HepG2 (cell line): ENCODE measurements around the gene CARHSP1. TPM values are rescaled to one million over a fixed set of nuclear protein-coding genes. Genes with fewer than 3 reads are reported as not detected.

Experiments used
- ATAC-seq: fragments of 200-7000 bp; cut with Tn5 transposase; 3 replicates; pipeline ENCODE4 v1.9.1; 2020; ENCODE audit warnings: mild to moderate bottlenecking, moderate library complexity
- BruUV-seq: library from RNA; stranded (reverse); fragments of 400-500 nt; replicated peaks from 2 replicates; lab custom pipeline; 2021; lab: Mats Ljungman, UMichigan
- CTCF ChIA-PET: fragments of 300-600 bp; formaldehyde crosslinking; extraction: SDS; loops from one replicate; lab custom pipeline; 2021; ENCODE audit warnings: low total read pairs, inconsistent platforms, low intra/inter-chr PET ratio; lab: Yijun Ruan, JAX
- POLR2A ChIA-PET: fragments of 350-600 bp; sonication (Branson Sonifier 250); formaldehyde crosslinking; loops from one replicate; lab custom pipeline; 2020; ENCODE audit warnings: antibody characterized with exemption, inconsistent platforms; lab: Yijun Ruan, JAX
- DNase-seq: peaks from one replicate; pipeline ENCODE4 v3.0.0-alpha.2; 2015; ENCODE audit warnings: low spot score
- FAIRE-seq: peaks from 3 replicates; lab custom pipeline; 2011; peaks lifted over from hg19 to GRCh38; lab: Jason Lieb, UNC
- H2AFZ ChIP-seq: one replicate; pipeline ENCODE4 v1.6.1; 2011; ENCODE audit warnings: low read length, inconsistent platforms
- H3K27ac ChIP-seq: fragments of 300-600 bp; 3 replicates; pipeline ENCODE4 v1.8.0; 2011; ENCODE audit warnings: mixed run types, mild to moderate bottlenecking, mixed read lengths, low read length, inconsistent platforms; ENCODE audit not compliant: insufficient read depth; ENCODE audit errors: extremely low read length
- H3K27me3 ChIP-seq, 2 experiments: fragments of 200-600 bp in 1 of 2; 2 replicates in 1 of 2; 3 replicates in 1 of 2; pipeline versions ENCODE4 v1.6.0 to v1.8.0; 2011; ENCODE audit warnings: low read length in 2 of 2, mild to moderate bottlenecking in 2 of 2, moderate library complexity in 2 of 2, inconsistent platforms in 1 of 2; ENCODE audit not compliant: insufficient read depth in 2 of 2, control insufficient read depth in 1 of 2
- H3K36me3 ChIP-seq, 2 experiments: fragments of 200-600 bp in 1 of 2; replicated peaks in 1 of 2; 2 replicates in 1 of 2; 3 replicates in 1 of 2; pipeline versions ENCODE4 v1.5.1 to v1.8.0; 2011; ENCODE audit warnings: low read length in 2 of 2, inconsistent platforms in 1 of 2; ENCODE audit not compliant: insufficient read depth in 2 of 2, control insufficient read depth in 1 of 2
- H3K4me1 ChIP-seq: 2 replicates; pipeline ENCODE4 v1.5.1; 2012; ENCODE audit warnings: low read length, inconsistent platforms; ENCODE audit not compliant: insufficient read depth
- H3K4me2 ChIP-seq: 2 replicates; pipeline ENCODE4 v1.6.0; 2011; ENCODE audit warnings: low read depth, low read length, inconsistent platforms
- H3K4me3 ChIP-seq, 3 experiments: fragments of 200-600 bp in 1 of 3; sonication (generic), shearing (Covaris generic) in 1 of 3; replicated peaks in 1 of 3; 2 replicates each; pipeline ENCODE4 v1.5.1; 2011 to 2016; ENCODE audit warnings: low read length in 3 of 3, inconsistent platforms in 2 of 3, low read depth in 2 of 3, mild to moderate bottlenecking in 2 of 3, control low read depth in 1 of 3, mixed read lengths in 1 of 3; ENCODE audit not compliant: insufficient read depth in 1 of 3
- H3K79me2 ChIP-seq: one replicate; pipeline ENCODE4 v1.6.1; 2011; ENCODE audit warnings: low read length, inconsistent platforms; ENCODE audit not compliant: insufficient read depth
- H3K9ac ChIP-seq: 2 replicates; pipeline ENCODE4 v1.6.0; 2011; ENCODE audit warnings: mild to moderate bottlenecking, low read depth, low read length, inconsistent platforms; ENCODE audit not compliant: insufficient read depth
- H3K9me3 ChIP-seq: 2 replicates; pipeline ENCODE4 v1.5.1; 2012; ENCODE audit warnings: mild to moderate bottlenecking, low read length
- H4K20me1 ChIP-seq: 2 replicates; pipeline ENCODE4 v1.6.0; 2011; ENCODE audit warnings: inconsistent platforms, mild to moderate bottlenecking, low read length, moderate library complexity; ENCODE audit not compliant: insufficient read depth
- CHD4 ChIP-seq: fragments of 200-600 bp; sonication (generic); IDR thresholded peaks from 2 replicates; pipeline ENCODE4 v1.7.0; 2017; ENCODE audit warnings: mild to moderate bottlenecking, low read length, borderline replicate concordance
- DNMT3B ChIP-seq: conservative IDR thresholded peaks from 2 replicates; pipeline ENCODE4 v1.6.1; 2016; ENCODE audit warnings: missing biosample characterization, control low read depth
- ELF1 ChIP-seq: sonication (generic); formaldehyde crosslinking; IDR thresholded peaks from 2 replicates; pipeline ENCODE4 v1.4.0; 2020; ENCODE audit warnings: missing genetic modification reagents
- FOXA1 ChIP-seq, 2 experiments: fragments of 450-650 bp in 1 of 2; sonication (generic) in 1 of 2; formaldehyde crosslinking in 1 of 2; IDR thresholded peaks; 2 replicates each; pipeline versions ENCODE4 v1.4.0 to v1.6.1; 2016 to 2020; ENCODE audit warnings: missing genetic modification reagents in 1 of 2
- GZF1 ChIP-seq: sonication (generic); formaldehyde crosslinking; IDR thresholded peaks from 2 replicates; pipeline ENCODE4 v1.5.1; 2020; ENCODE audit warnings: mild to moderate bottlenecking, missing genetic modification reagents
- MLLT10 ChIP-seq: sonication (generic); formaldehyde crosslinking; IDR thresholded peaks from 2 replicates; pipeline ENCODE4 v1.4.0; 2020; ENCODE audit warnings: missing genetic modification reagents
- MYC ChIP-seq: sonication (generic); formaldehyde crosslinking; IDR thresholded peaks from 2 replicates; pipeline ENCODE4 v1.9.0; 2021; ENCODE audit warnings: missing genetic modification reagents, borderline replicate concordance
- NFYB ChIP-seq: sonication (generic); formaldehyde crosslinking; IDR thresholded peaks from 2 replicates; pipeline ENCODE4 v1.4.0; 2020; ENCODE audit warnings: missing genetic modification reagents
- SIX1 ChIP-seq: sonication (generic); formaldehyde crosslinking; IDR thresholded peaks from 2 replicates; pipeline ENCODE4 v1.4.0; 2020; ENCODE audit warnings: missing genetic modification reagents, borderline replicate concordance
- SRSF4 ChIP-seq: fragments of 200-400 bp; formaldehyde crosslinking; IDR thresholded peaks from one replicate; pipeline ENCODE4 v1.6.1; 2018; ENCODE audit warnings: mild to moderate bottlenecking, low read depth, low read length, moderate library complexity; ENCODE audit not compliant: poor library complexity, severe bottlenecking
- YY1 ChIP-seq: IDR thresholded peaks from 2 replicates; pipeline ENCODE4 v1.6.1; 2011; ENCODE audit warnings: low read length, low read depth, moderate library complexity, mild to moderate bottlenecking; ENCODE audit not compliant: insufficient read depth, insufficient replicate concordance
- ZMYM3 ChIP-seq: sonication (generic); formaldehyde crosslinking; IDR thresholded peaks from 2 replicates; pipeline ENCODE4 v1.5.1; 2020; ENCODE audit warnings: mild to moderate bottlenecking, missing genetic modification reagents
- ZNF121 ChIP-seq: sonication (generic); formaldehyde crosslinking; IDR thresholded peaks from 2 replicates; pipeline ENCODE4 v1.5.0; 2020; ENCODE audit warnings: mild to moderate bottlenecking, missing genetic modification reagents
- ZNF354B ChIP-seq: sonication (generic); formaldehyde crosslinking; IDR thresholded peaks from 2 replicates; pipeline ENCODE4 v1.8.0; 2022; ENCODE audit warnings: mild to moderate bottlenecking, missing genetic modification reagents
- ZNF713 ChIP-seq: sonication (generic); formaldehyde crosslinking; IDR thresholded peaks from 2 replicates; pipeline ENCODE4 v1.4.0; 2020; ENCODE audit warnings: mild to moderate bottlenecking, missing genetic modification reagents
- ZSCAN30 ChIP-seq: sonication (generic); formaldehyde crosslinking; IDR thresholded peaks from 2 replicates; pipeline ENCODE4 v1.5.0; 2020; ENCODE audit warnings: mild to moderate bottlenecking, missing genetic modification reagents
- WGBS: methylation state at CpG from one replicate; pipeline ENCODE4 v1.1.6; 2017; ENCODE audit warnings: low lambda C conversion rate; 5-methylcytosine and 5-hydroxymethylcytosine counted together
- in situ Hi-C: cut with HindIII; loops from 2 replicates; pipeline ENCODE4 v1.10.0; 2017; ENCODE audit warnings: low pct_unique_long_range_greater_than_20kb; ENCODE audit not compliant: extremely low pct_ligation_motif_present
- intact Hi-C: fragments of 100-400 bp; cut with micrococcal nuclease; formaldehyde crosslinking; loops from one replicate; pipeline ENCODE4 v1.10.0; 2022; ENCODE audit not compliant: unreplicated experiment
- polyA plus RNA-seq, 8 experiments: library from polyadenylated mRNA; depleted of rRNA in 3 of 8; stranded (reverse) in 7 of 8; unstranded in 1 of 8; fragments of >200 nt; fragmentation: Illumina TruSeq in 4 of 8; extraction: Trizol in 4 of 8; gene quantifications; 2 replicates each; pipeline versions ENCODE4 v1.2.1 to v1.2.3, GENCODE V29; 2011 to 2016; ENCODE audit warnings: low read depth in 4 of 8, missing spikeins in 1 of 8, mixed read lengths in 1 of 8; ENCODE audit not compliant: insufficient read depth in 1 of 8
- total RNA-seq, 5 experiments: library from RNA; depleted of rRNA; stranded (reverse); fragments of >200 nt; fragmentation: Illumina TruSeq; extraction: Trizol; gene quantifications; 2 replicates each; pipeline ENCODE4 v1.2.3, GENCODE V29; 2016; ENCODE audit warnings: low read depth in 1 of 5
- TF ChIP-seq, protein P1 (sequence below): sonication (generic); formaldehyde crosslinking; IDR thresholded peaks from 2 replicates; pipeline ENCODE4 v1.5.0; 2020; ENCODE audit warnings: missing genetic modification reagents
- TF ChIP-seq, protein P2 (sequence below): sonication (generic); formaldehyde crosslinking; IDR thresholded peaks from 2 replicates; pipeline ENCODE4 v1.5.0; 2020; ENCODE audit warnings: missing genetic modification reagents
- TF ChIP-seq, protein P3 (sequence below): sonication (generic); formaldehyde crosslinking; IDR thresholded peaks from 2 replicates; pipeline ENCODE4 v1.9.0; 2022; ENCODE audit warnings: low read depth, missing genetic modification reagents

Gene CARHSP1
- total and polyA plus RNA-seq, 2 of the 13 experiments (the other 11 are each of a cell fraction or from before 2014, with no cell fraction given) = 173 to 345 TPM

DNA sequence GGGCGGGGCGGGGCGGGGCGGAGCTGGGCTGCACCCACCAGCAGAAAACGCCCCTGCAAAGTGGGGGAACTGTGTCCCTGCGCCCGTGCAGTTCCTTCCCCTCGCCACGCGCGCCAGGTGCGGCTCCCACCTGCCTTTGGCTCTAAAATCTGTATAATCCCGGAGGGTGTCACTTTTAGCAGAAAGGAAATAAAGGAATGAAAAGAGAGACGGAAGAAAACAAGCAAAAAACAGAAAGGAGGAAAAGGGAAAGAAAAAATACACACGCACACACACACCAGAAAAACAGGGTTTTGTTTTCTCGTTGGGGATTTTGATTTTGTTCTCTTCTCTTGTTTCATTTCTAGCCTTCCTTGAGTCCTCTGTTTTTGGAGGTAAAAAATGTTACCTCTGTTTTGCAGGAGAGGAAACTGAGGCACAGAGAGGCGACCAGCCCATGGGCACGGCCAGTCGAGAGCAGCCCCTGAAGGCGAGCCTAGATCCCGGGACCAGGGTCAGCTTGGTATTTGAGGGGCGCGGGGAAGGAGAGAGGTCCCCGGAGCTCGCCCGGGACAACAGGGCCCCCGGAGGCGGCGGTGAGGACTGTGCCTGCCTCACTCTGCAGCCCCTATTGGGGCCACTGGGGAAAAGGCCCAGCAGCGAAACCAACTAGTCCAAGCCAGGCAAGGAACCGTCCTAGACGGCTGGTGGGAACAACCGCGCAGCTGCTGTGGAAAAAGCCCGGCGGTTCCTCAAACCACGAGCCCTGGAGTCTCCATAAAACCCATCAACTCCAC is 594 bp upstream of the CARHSP1 start (continued):
- TF ChIP-seq, protein P1, sequence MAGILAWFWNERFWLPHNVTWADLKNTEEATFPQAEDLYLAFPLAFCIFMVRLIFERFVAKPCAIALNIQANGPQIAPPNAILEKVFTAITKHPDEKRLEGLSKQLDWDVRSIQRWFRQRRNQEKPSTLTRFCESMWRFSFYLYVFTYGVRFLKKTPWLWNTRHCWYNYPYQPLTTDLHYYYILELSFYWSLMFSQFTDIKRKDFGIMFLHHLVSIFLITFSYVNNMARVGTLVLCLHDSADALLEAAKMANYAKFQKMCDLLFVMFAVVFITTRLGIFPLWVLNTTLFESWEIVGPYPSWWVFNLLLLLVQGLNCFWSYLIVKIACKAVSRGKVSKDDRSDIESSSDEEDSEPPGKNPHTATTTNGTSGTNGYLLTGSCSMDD (CRISPR knock-in tag) = no peak

DNA sequence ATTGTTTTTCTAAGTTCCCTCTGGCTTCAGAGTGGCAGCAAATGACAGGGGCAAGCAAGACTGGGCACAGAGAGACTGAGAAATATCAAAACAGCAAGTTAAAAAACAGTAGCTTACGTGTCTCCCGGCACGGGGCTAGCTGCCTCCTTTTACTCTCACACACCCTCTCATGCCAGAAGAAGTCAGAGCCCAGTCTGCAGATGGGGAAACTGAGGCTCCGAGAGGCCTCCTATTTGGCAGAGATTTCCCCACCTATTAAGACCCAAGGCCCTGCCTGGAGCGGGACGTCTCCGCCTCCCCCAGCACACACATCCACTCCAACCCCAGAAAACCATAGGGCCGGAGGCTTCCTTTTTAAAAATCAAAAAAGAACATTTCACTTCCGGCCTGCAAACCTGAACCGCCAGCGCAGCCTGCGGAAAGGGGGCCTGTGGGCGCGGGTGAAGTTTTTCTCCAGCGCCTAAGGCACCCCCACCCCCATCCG is 832 bp downstream of the CARHSP1 start:
- H3K79me2 ChIP-seq = peaks cover 53% of the 10 kb centered on the region
- POLR2A ChIA-PET = interaction anchor here (1.3 to 10.4 kb wide), 6 partner anchors 13 to 224 kb away, joined by 3 to 235 read pairs (median 9); partner anchors contain the start of genes HAPSTR1 and LITAFD
- FAIRE-seq (no peak), DNase-seq (no peak), ATAC-seq (no peak)
- H3K4me1 ChIP-seq = peaks cover 75% of the 10 kb centered on the region
- H3K27ac ChIP-seq = peak overlapping the region; percentile 95
- CTCF ChIA-PET = no interaction called here
- intact Hi-C loops = loop anchor here (2.0 to 5.0 kb wide), 2 partner anchors 17 to 224 kb away; partner anchors contain the start of gene HAPSTR1
- peak overlapping the region; percentile 86 for H3K9ac ChIP-seq
- peaks cover 37% of the 10 kb centered on the region; the same call in 1 of the 2 replicates for H4K20me1 ChIP-seq
- TSS peak; percentile 62 for BruUV-seq
- no peaks in the 10 kb centered on the region for H3K36me3 ChIP-seq
- peak overlapping the region; percentile 82 to 97 (median 87) for H3K4me3 ChIP-seq
- H3K4me2 ChIP-seq = peak overlapping the region; percentile 91
- 1% methylated on average over 16 of the region's 16 CpGs for WGBS
- in situ Hi-C loops = no loop called here
- no peaks in the 10 kb centered on the region; a peak in 1 of 5 replicates for H3K27me3 ChIP-seq
- no peak overlapping the region for H2AFZ ChIP-seq
- H3K9me3 ChIP-seq = no peaks in the 10 kb centered on the region
- TF ChIP-seq SIX1 (CRISPR knock-in tag) (no peak), ZSCAN30 (CRISPR knock-in tag) (0 out of 2 replicates have a peak, but pooled peaks have one; percentile 61), GZF1 (CRISPR knock-in tag) (no peak), ZMYM3 (0 out of 2 replicates have a peak, but pooled peaks have one; percentile 18), ZNF354B (CRISPR knock-in tag) (no peak), ELF1 (peak; percentile 9; the same call in 1 of the 2 replicates), ZNF713 (CRISPR knock-in tag) (0 out of 2 replicates have a peak, but pooled peaks have one; percentile 42), MLLT10 (CRISPR knock-in tag) (no peak), FOXA1 (IDR thresholded peaks at IDR 0.05) (no peak), FOXA1 (CRISPR knock-in tag; IDR thresholded peaks at IDR 0.05) (no peak), ZNF121 (CRISPR knock-in tag) (no peak), CHD4 (0 out of 2 replicates have a peak, but pooled peaks have one; percentile 27), DNMT3B (CRISPR knock-in tag) (no peak), MYC (CRISPR knock-in tag) (no peak), NFYB (CRISPR knock-in tag) (no peak), YY1 (no peak), SRSF4 (no peak)
- TF ChIP-seq, protein P2, sequence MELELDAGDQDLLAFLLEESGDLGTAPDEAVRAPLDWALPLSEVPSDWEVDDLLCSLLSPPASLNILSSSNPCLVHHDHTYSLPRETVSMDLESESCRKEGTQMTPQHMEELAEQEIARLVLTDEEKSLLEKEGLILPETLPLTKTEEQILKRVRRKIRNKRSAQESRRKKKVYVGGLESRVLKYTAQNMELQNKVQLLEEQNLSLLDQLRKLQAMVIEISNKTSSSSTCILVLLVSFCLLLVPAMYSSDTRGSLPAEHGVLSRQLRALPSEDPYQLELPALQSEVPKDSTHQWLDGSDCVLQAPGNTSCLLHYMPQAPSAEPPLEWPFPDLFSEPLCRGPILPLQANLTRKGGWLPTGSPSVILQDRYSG (CRISPR knock-in tag) = no peak
- TF ChIP-seq, protein P3, sequence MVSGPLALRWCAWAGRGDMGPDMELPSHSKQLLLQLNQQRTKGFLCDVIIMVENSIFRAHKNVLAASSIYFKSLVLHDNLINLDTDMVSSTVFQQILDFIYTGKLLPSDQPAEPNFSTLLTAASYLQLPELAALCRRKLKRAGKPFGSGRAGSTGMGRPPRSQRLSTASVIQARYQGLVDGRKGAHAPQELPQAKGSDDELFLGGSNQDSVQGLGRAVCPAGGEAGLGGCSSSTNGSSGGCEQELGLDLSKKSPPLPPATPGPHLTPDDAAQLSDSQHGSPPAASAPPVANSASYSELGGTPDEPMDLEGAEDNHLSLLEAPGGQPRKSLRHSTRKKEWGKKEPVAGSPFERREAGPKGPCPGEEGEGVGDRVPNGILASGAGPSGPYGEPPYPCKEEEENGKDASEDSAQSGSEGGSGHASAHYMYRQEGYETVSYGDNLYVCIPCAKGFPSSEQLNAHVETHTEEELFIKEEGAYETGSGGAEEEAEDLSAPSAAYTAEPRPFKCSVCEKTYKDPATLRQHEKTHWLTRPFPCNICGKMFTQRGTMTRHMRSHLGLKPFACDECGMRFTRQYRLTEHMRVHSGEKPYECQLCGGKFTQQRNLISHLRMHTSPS (CRISPR knock-in tag) = no peak
